Thyroid gland (tissue), 4 donors: ENCODE measurements around the gene OAS2. TPM values are rescaled to one million over a fixed set of nuclear protein-coding genes. Genes with fewer than 3 reads are reported as not detected.

Experiments
- DNase-seq, 2 donors: peaks; one replicate each; pipeline ENCODE4 v3.0.0-alpha.2; 2019
- H3K27ac ChIP-seq, 3 donors: fragments of 200-600 bp; sonication (generic); 1 replicate in 2 of 3; 2 replicates in 1 of 3; pipeline ENCODE4 v1.5.1; 2016 to 2019; ENCODE audit warnings: mild to moderate bottlenecking in 1 of 3, moderate library complexity in 1 of 3
- H3K27me3 ChIP-seq: fragments of 200-600 bp; sonication (generic); one replicate; pipeline ENCODE4 v1.5.1; 2019
- H3K36me3 ChIP-seq, 2 donors: fragments of 200-600 bp; sonication (generic); one replicate each; pipeline ENCODE4 v1.5.1; 2016 to 2019
- H3K4me1 ChIP-seq, 2 donors: fragments of 200-600 bp; sonication (generic); one replicate each; pipeline ENCODE4 v1.5.1; 2017 to 2019
- H3K4me3 ChIP-seq, 3 donors: fragments of 200-600 bp; sonication (generic); replicated peaks in 1 of 3; 1 replicate in 2 of 3; 2 replicates in 1 of 3; pipeline ENCODE4 v1.5.1; 2016; ENCODE audit warnings: mild to moderate bottlenecking in 1 of 3
- H3K9me3 ChIP-seq: fragments of 200-600 bp; sonication (generic); one replicate; pipeline ENCODE4 v1.5.1; 2017
- CTCF ChIP-seq, 6 experiments: fragments of 200-600 bp in 3 of 6; fragments of 450-650 bp in 3 of 6; sonication (generic) in 3 of 6; IDR thresholded peaks; one replicate each; pipeline ENCODE4 v1.5.1; 2016 to 2019; ENCODE audit warnings: antibody characterized with exemption in 6 of 6, mild to moderate bottlenecking in 2 of 6, inconsistent platforms in 1 of 6, moderate library complexity in 1 of 6
- POLR2A ChIP-seq, 2 donors: fragments of 450-650 bp; IDR thresholded peaks; one replicate each; pipeline ENCODE4 v1.6.1; 2017; ENCODE audit warnings: antibody characterized with exemption in 2 of 2, mild to moderate bottlenecking in 2 of 2, moderate library complexity in 1 of 2
- WGBS, 2 donors: methylation state at CpG; one replicate each; pipeline ENCODE4 v1.1.5; 2017; 5-methylcytosine and 5-hydroxymethylcytosine counted together
- intact Hi-C: fragments of 100-400 bp; cut with DNase I; formaldehyde crosslinking; loops from one replicate; pipeline ENCODE4 v1.15.1; 2023
- total RNA-seq, 4 donors: library from RNA; depleted of rRNA; stranded (reverse); fragments of >200 nt; gene quantifications; one replicate each; pipeline ENCODE4 v1.2.3, GENCODE V29; 2016

The OAS2 gene
- total RNA-seq, 4 donors from 2014 or later, result 2.7 to 9.1 (median 6.0) TPM

DNA sequence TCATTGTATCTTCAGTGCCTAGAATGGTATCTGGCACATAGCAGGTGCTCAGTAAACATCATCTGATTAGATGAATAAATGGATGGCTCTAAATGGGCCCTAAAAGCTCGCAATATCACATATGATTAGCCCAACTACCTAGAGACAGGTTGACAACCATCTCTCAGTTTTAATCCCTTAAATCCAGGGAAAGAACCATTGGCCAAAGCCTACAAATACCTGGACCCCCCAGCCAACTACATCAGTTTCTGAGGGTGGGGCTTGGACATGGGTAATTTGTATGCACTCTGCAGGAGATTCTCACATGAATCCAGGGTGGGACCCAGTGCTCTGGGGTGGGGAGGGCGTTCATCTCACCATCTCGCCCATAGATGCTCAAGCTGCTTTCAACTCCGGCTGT, 73.4 kb downstream of the OAS2 start:
- intact Hi-C loops, result loop anchor here (5.0 kb wide), 2 partner anchors 46 to 101 kb away; no protein-coding TSS in a partner anchor
- Histone ChIP-seq H3K4me1 (peaks cover 0 to 5% of the 10 kb centered on the region in 2 donors), H3K27me3 (no peaks in the 10 kb centered on the region), H3K4me3 (no peak overlapping the region), H3K27ac (no peak overlapping the region), H3K36me3 (no peaks in the 10 kb centered on the region), H3K9me3 (no peaks in the 10 kb centered on the region)
- DNase-seq, result no peak
- TF ChIP-seq CTCF (IDR thresholded peaks at IDR 0.05) (no peak), POLR2A (IDR thresholded peaks at IDR 0.05) (no peak)
- 78 to 92% methylated on average over 1 to 4 of the region's 4 CpGs for WGBS, 2 donors

- 61 to 65% methylated on average over 4 of the region's 4 CpGs for WGBS, 2 donors
- TF ChIP-seq CTCF (IDR thresholded peaks at IDR 0.05) (no peak), POLR2A (IDR thresholded peaks at IDR 0.05) (no peak)
- H3K27ac ChIP-seq, result no peak overlapping the region
- DNase-seq, result no peak
- H3K4me1 ChIP-seq, result peaks cover 0 to 10% of the 10 kb centered on the region in 2 donors
- no peak overlapping the region for H3K4me3 ChIP-seq
- H3K27me3 ChIP-seq, result no peaks in the 10 kb centered on the region
- no peaks in the 10 kb centered on the region for H3K36me3 ChIP-seq
- no peaks in the 10 kb centered on the region for H3K9me3 ChIP-seq
- intact Hi-C loops, result loop anchor here (5.0 kb wide), 2 partner anchors 45 to 100 kb away; no protein-coding TSS in a partner anchor
Measured at GRCh38 chr12:113052326-113052725, 74.0 kb downstream of the OAS2 start.

GRCh38 chr12:113054948-113055486, 76.7 kb downstream of the OAS2 start:
- Histone ChIP-seq H3K36me3 (no peaks in the 10 kb centered on the region), H3K27ac (no peak overlapping the region), H3K4me1 (peaks cover 0 to 13% of the 10 kb centered on the region in 2 donors), H3K9me3 (no peaks in the 10 kb centered on the region), H3K27me3 (no peaks in the 10 kb centered on the region), H3K4me3 (no peak overlapping the region)
- TF ChIP-seq CTCF (IDR thresholded peaks at IDR 0.05) (no peak), POLR2A (IDR thresholded peaks at IDR 0.05) (no peak)
- DNase-seq, result no peak
- intact Hi-C loops, result loop anchor here (5.0 kb wide), 2 partner anchors 42 to 97 kb away; no protein-coding TSS in a partner anchor
- WGBS, 2 donors, result 79 to 81% methylated on average over 4 of the region's 4 CpGs

DNA sequence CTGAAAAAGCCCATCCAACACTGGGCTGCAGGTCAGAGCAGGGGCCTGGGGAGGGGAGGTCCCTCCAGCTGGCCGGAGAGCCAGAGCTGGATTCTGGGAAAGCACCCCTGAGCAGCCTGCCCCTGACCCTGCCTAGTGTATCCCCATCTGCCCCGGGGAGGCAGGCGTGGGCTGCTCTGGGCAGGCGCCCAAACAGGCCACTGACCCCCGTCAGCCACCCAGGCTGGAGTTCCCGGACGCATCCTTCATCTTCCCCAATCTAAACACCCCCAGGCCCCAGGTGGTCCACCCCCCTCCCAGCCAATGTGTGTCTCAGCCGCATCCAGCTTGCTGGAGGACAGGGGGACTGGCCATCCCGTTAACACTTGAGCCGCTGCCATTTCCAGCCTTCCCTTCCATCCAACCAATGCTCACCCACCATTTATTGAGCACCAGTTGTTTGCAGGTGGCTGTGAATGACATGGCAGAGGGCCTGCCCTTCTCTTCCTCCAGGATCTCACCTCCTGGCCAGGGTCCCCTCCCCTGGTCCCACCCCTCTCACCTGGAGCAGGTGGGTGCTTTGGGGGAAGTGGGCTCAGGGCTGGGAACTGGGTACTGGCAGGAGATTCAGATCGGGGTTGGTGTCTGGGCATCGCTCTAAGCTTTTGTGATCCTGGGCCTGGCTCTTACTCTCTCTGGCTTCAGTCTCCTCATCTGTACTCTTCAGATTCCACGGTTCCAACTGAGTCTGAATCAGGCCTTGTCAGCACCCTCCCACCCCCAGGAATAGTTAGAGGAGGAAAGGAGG, 77.5 kb downstream of the OAS2 start:
- 55 to 69% methylated on average over 12 to 13 of the region's 13 CpGs for WGBS, 2 donors
- TF ChIP-seq CTCF (IDR thresholded peaks at IDR 0.05) (no peak), POLR2A (IDR thresholded peaks at IDR 0.05) (no peak)
- DNase-seq, result no peak
- Histone ChIP-seq H3K36me3 (no peaks in the 10 kb centered on the region), H3K9me3 (no peaks in the 10 kb centered on the region), H3K27me3 (no peaks in the 10 kb centered on the region), H3K4me3 (no peak overlapping the region), H3K27ac (peak overlapping the region in 1 of 3 donors; percentile 49), H3K4me1 (peaks cover 0 to 13% of the 10 kb centered on the region in 2 donors)
- intact Hi-C loops, result no loop called here

GRCh38 chr12:113056381-113056630, 78.0 kb downstream of the OAS2 start:
- H3K27me3 ChIP-seq, result no peaks in the 10 kb centered on the region
- no peaks in the 10 kb centered on the region for H3K9me3 ChIP-seq
- intact Hi-C loops, result no loop called here
- peak overlapping the region in 1 of 3 donors; percentile 39 for H3K4me3 ChIP-seq
- DNase-seq, result no peak
- no peaks in the 10 kb centered on the region for H3K36me3 ChIP-seq
- H3K4me1 ChIP-seq, result peaks cover 0 to 13% of the 10 kb centered on the region in 2 donors
- H3K27ac ChIP-seq, result peak overlapping the region in 1 of 3 donors; percentile 49
- TF ChIP-seq CTCF (IDR thresholded peaks at IDR 0.05), result no peak
- no peak for TF ChIP-seq POLR2A (IDR thresholded peaks at IDR 0.05)
- WGBS, 2 donors, result 5 to 10% methylated on average over 3 to 8 of the region's 8 CpGs
